DOHH2 (cell line): Measurements from ENCODE around the gene GFRA1.

ENCODE experiments used
- H3F3A ChIP-seq: fragments of 200-600 bp; sonication (generic), shearing (Covaris generic); 2 replicates; pipeline ENCODE4 v1.6.0; 2016; ENCODE audit warnings: antibody characterized with exemption, mild to moderate bottlenecking; ENCODE audit not compliant: control insufficient read depth, insufficient read depth
- H3K27ac ChIP-seq: fragments of 200-600 bp; sonication (generic); 2 replicates; pipeline ENCODE4 v1.5.1; 2014; ENCODE audit warnings: low read depth, mild to moderate bottlenecking, low read length, moderate library complexity
- H3K27me3 ChIP-seq: fragments of 200-600 bp; sonication (generic); 2 replicates; pipeline ENCODE4 v1.6.1; 2014; ENCODE audit warnings: mild to moderate bottlenecking, low read length, mixed read lengths; ENCODE audit not compliant: control insufficient read depth
- H3K36me3 ChIP-seq: fragments of 200-600 bp; sonication (generic); 2 replicates; pipeline ENCODE4 v1.6.1; 2014; ENCODE audit warnings: mild to moderate bottlenecking, low read length, moderate library complexity, mixed read lengths; ENCODE audit not compliant: control insufficient read depth
- H3K4me1 ChIP-seq: fragments of 200-600 bp; sonication (generic); 2 replicates; pipeline ENCODE4 v1.6.1; 2014; ENCODE audit warnings: mild to moderate bottlenecking, low read length, mixed read lengths; ENCODE audit not compliant: control insufficient read depth
- H3K4me2 ChIP-seq: fragments of 200-600 bp; sonication (generic); 2 replicates; pipeline ENCODE4 v1.6.0; 2014; ENCODE audit warnings: mild to moderate bottlenecking, low read length, moderate library complexity
- H3K4me3 ChIP-seq: fragments of 200-600 bp; sonication (generic); 2 replicates; pipeline ENCODE4 v1.5.1; 2014; ENCODE audit warnings: mild to moderate bottlenecking, low read length, mixed read lengths
- H3K79me2 ChIP-seq: fragments of 200-600 bp; sonication (generic); 2 replicates; pipeline ENCODE4 v1.6.1; 2014; ENCODE audit warnings: mild to moderate bottlenecking, low read length, mixed read lengths; ENCODE audit not compliant: control insufficient read depth
- H3K9me2 ChIP-seq: fragments of 200-600 bp; sonication (generic); replicated peaks from 2 replicates; pipeline ENCODE4 v1.6.1; 2014; ENCODE audit warnings: mild to moderate bottlenecking, low read length, mixed read lengths; ENCODE audit not compliant: control insufficient read depth
- H3K9me3 ChIP-seq: fragments of 200-600 bp; sonication (generic); 2 replicates; pipeline ENCODE4 v1.6.1; 2014; ENCODE audit warnings: antibody characterized with exemption, low read length, mixed read lengths; ENCODE audit not compliant: control insufficient read depth, insufficient read depth
- H4K20me1 ChIP-seq: fragments of 200-600 bp; sonication (generic); 2 replicates; pipeline ENCODE4 v1.6.0; 2014; ENCODE audit warnings: low read depth, mild to moderate bottlenecking, antibody characterized with exemption, low read length, moderate library complexity; ENCODE audit not compliant: control insufficient read depth, insufficient read depth
- EZH2phosphoT487 ChIP-seq: fragments of 200-600 bp; sonication (generic); IDR thresholded peaks from 2 replicates; pipeline ENCODE4 v1.6.1; 2017; ENCODE audit warnings: borderline replicate concordance, mild to moderate bottlenecking, antibody characterized with exemption, low read length, moderate library complexity, mixed read lengths
- TF ChIP-seq, protein P1 (sequence below): fragments of 200-600 bp; sonication (generic); IDR thresholded peaks from one replicate; pipeline ENCODE4 v1.5.1; 2014; ENCODE audit warnings: antibody characterized with exemption, mild to moderate bottlenecking, low read depth, low read length; ENCODE audit not compliant: poor library complexity, severe bottlenecking

Gene GFRA1

DNA sequence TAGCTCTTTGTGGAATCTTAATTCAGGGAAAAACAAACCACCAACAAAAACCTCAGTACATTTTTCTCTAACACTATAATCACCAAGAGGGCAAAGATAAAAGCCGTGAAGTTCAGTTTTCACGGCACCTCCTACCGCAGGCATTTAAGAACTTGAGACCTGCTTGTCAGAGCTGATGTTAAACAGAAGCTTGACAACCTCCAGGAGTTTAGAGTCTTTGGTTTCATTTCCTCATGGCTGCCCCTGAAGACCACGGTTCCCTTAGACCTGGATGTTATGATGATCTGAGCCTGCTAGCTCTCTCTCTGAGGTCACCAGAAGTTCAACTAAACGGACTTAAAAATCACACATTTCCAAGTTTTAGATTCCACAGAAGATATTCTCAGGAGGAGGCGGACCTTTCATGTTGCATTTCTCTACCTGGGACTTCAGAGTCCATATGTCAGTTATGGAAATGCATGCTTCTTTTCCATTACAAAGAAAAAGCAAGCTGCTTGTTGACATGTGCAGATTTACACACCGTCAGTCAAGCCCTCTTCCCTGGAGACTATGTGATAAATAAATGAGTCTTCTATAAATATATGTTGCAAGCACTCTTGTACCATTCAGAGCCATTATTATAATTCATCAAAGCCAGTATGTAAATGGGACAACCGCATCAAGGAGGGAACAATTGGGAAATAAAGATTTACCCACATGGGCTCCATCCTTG, 258.0 kb downstream of the GFRA1 start:
- H3K27ac ChIP-seq, result no peak overlapping the region
- no peaks in the 10 kb centered on the region for H4K20me1 ChIP-seq
- no peaks in the 10 kb centered on the region for H3K79me2 ChIP-seq
- no peaks in the 10 kb centered on the region for H3K9me3 ChIP-seq
- no peak for TF ChIP-seq EZH2phosphoT487
- TF ChIP-seq, protein P1, sequence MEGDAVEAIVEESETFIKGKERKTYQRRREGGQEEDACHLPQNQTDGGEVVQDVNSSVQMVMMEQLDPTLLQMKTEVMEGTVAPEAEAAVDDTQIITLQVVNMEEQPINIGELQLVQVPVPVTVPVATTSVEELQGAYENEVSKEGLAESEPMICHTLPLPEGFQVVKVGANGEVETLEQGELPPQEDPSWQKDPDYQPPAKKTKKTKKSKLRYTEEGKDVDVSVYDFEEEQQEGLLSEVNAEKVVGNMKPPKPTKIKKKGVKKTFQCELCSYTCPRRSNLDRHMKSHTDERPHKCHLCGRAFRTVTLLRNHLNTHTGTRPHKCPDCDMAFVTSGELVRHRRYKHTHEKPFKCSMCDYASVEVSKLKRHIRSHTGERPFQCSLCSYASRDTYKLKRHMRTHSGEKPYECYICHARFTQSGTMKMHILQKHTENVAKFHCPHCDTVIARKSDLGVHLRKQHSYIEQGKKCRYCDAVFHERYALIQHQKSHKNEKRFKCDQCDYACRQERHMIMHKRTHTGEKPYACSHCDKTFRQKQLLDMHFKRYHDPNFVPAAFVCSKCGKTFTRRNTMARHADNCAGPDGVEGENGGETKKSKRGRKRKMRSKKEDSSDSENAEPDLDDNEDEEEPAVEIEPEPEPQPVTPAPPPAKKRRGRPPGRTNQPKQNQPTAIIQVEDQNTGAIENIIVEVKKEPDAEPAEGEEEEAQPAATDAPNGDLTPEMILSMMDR, result no peak
- no peak overlapping the region for H3K4me2 ChIP-seq
- H3K4me3 ChIP-seq, result no peak overlapping the region
- no peaks in the 10 kb centered on the region for H3K9me2 ChIP-seq
- no peaks in the 10 kb centered on the region for H3K4me1 ChIP-seq
- no peaks in the 10 kb centered on the region for H3K27me3 ChIP-seq
- no peaks in the 10 kb centered on the region for H3F3A ChIP-seq
- no peaks in the 10 kb centered on the region for H3K36me3 ChIP-seq

DNA sequence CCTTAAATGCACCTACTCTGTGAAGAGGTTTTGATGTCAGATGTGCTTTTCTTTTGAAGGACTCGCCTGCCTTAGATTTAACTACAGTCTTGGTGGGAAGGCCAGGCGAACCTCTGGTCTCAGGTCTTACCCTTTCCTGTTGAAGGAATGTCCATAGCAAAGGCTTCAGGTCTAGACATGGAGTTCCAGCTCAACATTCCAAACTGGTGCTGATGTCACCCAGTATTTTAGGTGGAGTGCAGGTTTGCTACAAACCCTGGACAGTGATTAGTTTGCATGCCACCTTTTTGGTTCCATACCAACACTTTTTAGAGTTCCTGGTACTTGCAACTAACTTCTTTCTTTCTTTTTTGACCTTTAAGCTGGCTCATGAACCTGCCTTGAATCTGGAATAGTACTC, 258.7 kb downstream of the GFRA1 start:
- Histone ChIP-seq H3F3A (no peaks in the 10 kb centered on the region), H3K27ac (no peak overlapping the region), H3K4me2 (no peak overlapping the region), H3K4me3 (no peak overlapping the region), H3K79me2 (no peaks in the 10 kb centered on the region), H3K9me2 (no peaks in the 10 kb centered on the region), H4K20me1 (no peaks in the 10 kb centered on the region), H3K36me3 (no peaks in the 10 kb centered on the region), H3K27me3 (no peaks in the 10 kb centered on the region), H3K4me1 (no peaks in the 10 kb centered on the region), H3K9me3 (no peaks in the 10 kb centered on the region)
- TF ChIP-seq EZH2phosphoT487, result no peak

DNA sequence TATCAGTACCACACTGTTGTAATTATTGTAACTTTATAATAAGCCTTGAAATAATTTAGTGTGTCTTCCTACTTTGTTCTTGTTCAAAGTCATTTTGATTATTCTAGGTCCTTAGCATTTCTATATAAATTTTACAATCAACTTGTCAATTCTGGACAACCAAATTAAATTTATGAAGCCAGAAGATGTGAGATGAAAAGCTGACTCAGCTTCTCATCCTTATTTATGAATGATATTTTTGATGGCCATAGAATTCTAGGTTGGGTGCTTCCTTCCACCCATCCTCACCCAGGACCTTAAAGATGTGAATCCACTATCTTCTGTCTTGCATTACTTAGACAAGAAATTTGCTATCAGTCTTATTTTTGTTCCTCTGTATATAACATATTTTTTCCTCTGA, 261.1 kb downstream of the GFRA1 start:
- Histone ChIP-seq H3F3A (no peaks in the 10 kb centered on the region), H3K4me2 (no peak overlapping the region), H3K4me3 (no peak overlapping the region), H3K79me2 (no peaks in the 10 kb centered on the region), H3K36me3 (no peaks in the 10 kb centered on the region), H3K27me3 (no peaks in the 10 kb centered on the region), H3K4me1 (no peaks in the 10 kb centered on the region), H3K27ac (no peak overlapping the region), H3K9me3 (no peaks in the 10 kb centered on the region), H4K20me1 (no peaks in the 10 kb centered on the region), H3K9me2 (no peaks in the 10 kb centered on the region)
- TF ChIP-seq EZH2phosphoT487, result no peak
- TF ChIP-seq, protein P1, result no peak

GRCh38 chr10:116007256-116007891, 265.6 kb downstream of the GFRA1 start:
- H3K4me3 ChIP-seq, result no peak overlapping the region
- no peaks in the 10 kb centered on the region for H3K36me3 ChIP-seq
- no peak overlapping the region for H3K4me2 ChIP-seq
- TF ChIP-seq, protein P1, result no peak
- no peak for TF ChIP-seq EZH2phosphoT487
- H3K27ac ChIP-seq, result no peak overlapping the region
- no peaks in the 10 kb centered on the region for H3F3A ChIP-seq
- H3K9me2 ChIP-seq, result no peaks in the 10 kb centered on the region
- H4K20me1 ChIP-seq, result no peaks in the 10 kb centered on the region
- no peaks in the 10 kb centered on the region for H3K4me1 ChIP-seq
- no peaks in the 10 kb centered on the region for H3K79me2 ChIP-seq
- no peaks in the 10 kb centered on the region for H3K9me3 ChIP-seq
- no peaks in the 10 kb centered on the region for H3K27me3 ChIP-seq
